HG03558 (cell line): ENCODE data around the gene SENP2.

Source experiments
- ATAC-seq: cut with Tn5 transposase; IDR thresholded peaks from one replicate; pipeline ENCODE4 v1.9.1; 2021; ENCODE audit warnings: moderate number of reproducible peaks; ENCODE audit not compliant: unreplicated experiment; ENCODE audit errors: extremely low read depth

SENP2 gene

GRCh38 chr3:185661772-185662171 lies 75.7 kb downstream of the SENP2 start:
- no peak for ATAC-seq

GRCh38 chr3:185663929-185664328 lies 77.8 kb downstream of the SENP2 start:
- ATAC-seq, result no peak

GRCh38 chr3:185667574-185667973 lies 81.5 kb downstream of the SENP2 start:
- no peak for ATAC-seq

GRCh38 chr3:185677146-185677829 lies 91.2 kb downstream of the SENP2 start:
- no peak for ATAC-seq

GRCh38 chr3:185678027-185678426 lies 91.9 kb downstream of the SENP2 start:
- no peak for ATAC-seq

- ATAC-seq, result no peak
Measured at GRCh38 chr3:185680231-185680630, 94.1 kb downstream of the SENP2 start.
